T-helper 1 cell treated with Interleukin-12 subunit alpha and Interleukin-12 subunit beta and Interleukin-4 antibody, amounts not matched to agents 30 μg/mL and 1 μg/mL, for 36 hours (primary cell): Measurements from ENCODE around the gene NAIF1.
"Not testable (repeated sequence)": the region's sequence is repeated elsewhere in the genome, so short reads cannot be mapped to it uniquely, and the experiment has no call there.

Experiments used
- H3K27ac Mint-ChIP-seq: one replicate; pipeline ENCODE4 v1.8.0; 2021; ENCODE audit warnings: mild to moderate bottlenecking, mixed read lengths
- H3K27me3 Mint-ChIP-seq: one replicate; pipeline ENCODE4 v1.8.0; 2021; ENCODE audit warnings: low read depth, mixed read lengths
- H3K36me3 Mint-ChIP-seq: one replicate; pipeline ENCODE4 v1.8.0; 2021; ENCODE audit warnings: low read depth, mixed read lengths
- H3K4me1 Mint-ChIP-seq: one replicate; pipeline ENCODE4 v1.8.0; 2021; ENCODE audit warnings: low read depth, mixed read lengths
- H3K4me3 Mint-ChIP-seq: one replicate; pipeline ENCODE4 v1.8.0; 2021; ENCODE audit warnings: mild to moderate bottlenecking, moderate library complexity, mixed read lengths
- H3K9me3 Mint-ChIP-seq: one replicate; pipeline ENCODE4 v1.8.0; 2021; ENCODE audit warnings: mixed read lengths

Gene NAIF1, protein sequence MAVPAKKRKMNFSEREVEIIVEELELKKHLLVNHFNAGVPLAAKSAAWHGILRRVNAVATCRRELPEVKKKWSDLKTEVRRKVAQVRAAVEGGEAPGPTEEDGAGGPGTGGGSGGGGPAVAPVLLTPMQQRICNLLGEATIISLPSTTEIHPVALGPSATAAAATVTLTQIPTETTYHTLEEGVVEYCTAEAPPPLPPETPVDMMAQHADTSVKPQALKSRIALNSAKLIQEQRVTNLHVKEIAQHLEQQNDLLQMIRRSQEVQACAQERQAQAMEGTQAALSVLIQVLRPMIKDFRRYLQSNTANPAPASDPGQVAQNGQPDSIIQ

GRCh38 chr9:128066713-128067644 lies at the start of gene NAIF1:
Gene NAIF1, minus strand, starts transcription at chr9:128067320. Its CDS starts 219 bp downstream, at chr9:128067101.
- Mint-ChIP-seq H3K27ac (peak within 1 kb of the TSS; percentile 67), H3K27me3 (no peaks in the 10 kb centered on the region), H3K9me3 (no peaks in the 10 kb centered on the region), H3K36me3 (peaks cover 24% of the 10 kb centered on the region), H3K4me1 (peaks cover 35% of the 10 kb centered on the region), H3K4me3 (peak within 1 kb of the TSS; percentile 69)

DNA sequence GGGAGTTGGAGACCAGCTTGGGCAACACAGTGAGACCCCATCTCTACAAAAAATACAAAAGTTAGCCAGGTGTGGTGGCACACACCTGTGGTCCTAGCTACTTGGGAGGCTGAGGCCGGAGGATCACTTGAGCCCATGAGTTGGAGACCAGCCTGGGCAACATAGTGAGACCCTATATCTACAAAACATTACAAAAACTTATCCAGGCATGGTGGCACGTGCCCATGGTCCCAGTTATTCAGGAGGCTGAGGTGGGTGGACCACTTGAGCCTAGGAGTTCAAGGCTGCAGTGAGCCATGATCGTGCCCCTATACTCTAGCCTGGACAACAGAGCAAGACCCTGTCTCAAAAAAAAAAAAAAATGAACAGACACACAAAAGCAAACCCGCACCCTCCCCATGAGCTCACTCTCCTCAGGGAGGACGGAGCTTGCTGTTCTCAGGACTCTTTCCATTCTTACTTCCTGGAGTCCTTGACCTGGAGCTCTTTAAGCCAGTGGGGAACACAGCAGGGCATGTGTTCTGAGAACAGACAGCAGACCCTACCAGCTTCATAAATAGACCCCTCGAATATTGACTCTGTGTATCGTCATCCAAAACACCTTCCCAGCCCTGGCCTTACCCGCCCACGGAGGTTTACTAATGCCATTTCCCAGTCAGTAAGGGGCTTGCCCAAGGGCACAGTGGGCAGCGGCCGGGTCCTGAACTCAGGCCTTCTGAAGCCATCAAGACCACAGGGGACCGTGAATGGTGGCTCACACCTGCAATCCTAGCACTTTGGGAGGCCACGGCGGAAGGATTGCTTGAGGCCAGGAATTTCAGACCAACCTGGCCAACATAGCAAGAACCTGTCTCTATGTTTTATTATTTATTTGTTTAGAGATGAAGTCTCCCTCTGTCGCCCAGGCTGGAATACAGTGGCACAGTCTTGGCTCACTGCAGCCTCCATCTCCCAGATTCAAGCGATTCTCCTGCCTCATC lies 49.3 kb upstream of the NAIF1 start:
- Mint-ChIP-seq H3K9me3 (no peaks in the 10 kb centered on the region), H3K27ac (no peak overlapping the region), H3K27me3 (no peaks in the 10 kb centered on the region), H3K36me3 (peaks cover 9% of the 10 kb centered on the region), H3K4me1 (peaks cover 7% of the 10 kb centered on the region), H3K4me3 (no peak overlapping the region)

DNA sequence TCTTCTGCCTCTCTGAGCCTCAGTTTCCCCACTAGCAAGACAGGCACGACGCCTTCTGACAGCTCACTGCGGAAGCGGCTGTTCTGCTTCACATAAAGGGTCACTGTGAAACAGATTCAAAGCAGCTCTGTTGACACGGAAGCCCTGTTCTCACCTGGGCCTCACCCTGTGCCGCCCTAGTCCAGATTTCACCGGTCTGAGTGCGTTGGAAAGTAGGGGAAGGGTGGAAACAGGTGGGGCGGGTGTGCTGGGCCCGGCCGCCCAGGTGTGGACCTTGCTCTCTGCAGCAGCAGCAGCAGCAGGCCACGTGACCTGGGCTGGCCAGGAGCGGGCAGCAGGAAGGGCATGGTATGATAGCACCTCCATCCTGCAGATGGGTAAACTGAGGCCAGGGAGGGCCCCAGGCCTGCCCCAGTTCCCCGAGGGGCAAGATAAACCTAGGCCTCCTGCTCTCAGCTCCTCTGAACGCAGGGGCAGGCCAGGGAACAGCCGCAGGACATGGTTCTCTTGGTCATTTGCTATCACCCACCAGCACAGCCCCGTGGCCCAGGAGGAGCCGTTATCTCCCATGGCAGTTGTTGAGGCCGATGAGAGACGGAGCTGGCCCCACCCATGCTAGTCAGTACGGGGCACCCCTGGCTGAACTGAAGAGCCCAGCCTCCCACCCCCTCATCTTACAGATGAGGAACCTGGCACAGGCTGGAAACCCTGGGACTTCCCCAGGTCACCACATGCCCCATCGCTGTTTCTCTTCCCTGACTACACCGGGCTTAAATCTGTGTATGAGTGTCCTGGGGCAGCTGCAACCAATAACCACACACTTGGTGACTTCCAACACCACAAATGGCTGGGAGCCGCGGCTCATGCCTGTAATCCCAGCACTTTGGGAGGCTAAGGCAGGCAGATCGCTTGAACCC lies 48.3 kb upstream of the NAIF1 start:
- Mint-ChIP-seq H3K27me3 (no peaks in the 10 kb centered on the region), H3K27ac (no peak overlapping the region), H3K9me3 (no peaks in the 10 kb centered on the region), H3K36me3 (peaks cover 10% of the 10 kb centered on the region), H3K4me3 (no peak overlapping the region), H3K4me1 (peaks cover 7% of the 10 kb centered on the region)

- Mint-ChIP-seq H3K4me3 (no peak overlapping the region), H3K4me1 (peaks cover 7% of the 10 kb centered on the region), H3K9me3 (no peaks in the 10 kb centered on the region), H3K27me3 (no peaks in the 10 kb centered on the region), H3K36me3 (peaks cover 14% of the 10 kb centered on the region), H3K27ac (no peak overlapping the region)
These were observed 47.4 kb upstream of the NAIF1 start for GRCh38 chr9:128114326-128115186.

- H3K36me3 Mint-ChIP-seq: peaks cover 14% of the 10 kb centered on the region
- no peaks in the 10 kb centered on the region for H3K27me3 Mint-ChIP-seq
- H3K9me3 Mint-ChIP-seq: no peaks in the 10 kb centered on the region
- no peak overlapping the region for H3K27ac Mint-ChIP-seq
- H3K4me3 Mint-ChIP-seq: no peak overlapping the region
- H3K4me1 Mint-ChIP-seq: peaks cover 7% of the 10 kb centered on the region
These were observed 46.6 kb upstream of the NAIF1 start for GRCh38 chr9:128113526-128114325.

DNA sequence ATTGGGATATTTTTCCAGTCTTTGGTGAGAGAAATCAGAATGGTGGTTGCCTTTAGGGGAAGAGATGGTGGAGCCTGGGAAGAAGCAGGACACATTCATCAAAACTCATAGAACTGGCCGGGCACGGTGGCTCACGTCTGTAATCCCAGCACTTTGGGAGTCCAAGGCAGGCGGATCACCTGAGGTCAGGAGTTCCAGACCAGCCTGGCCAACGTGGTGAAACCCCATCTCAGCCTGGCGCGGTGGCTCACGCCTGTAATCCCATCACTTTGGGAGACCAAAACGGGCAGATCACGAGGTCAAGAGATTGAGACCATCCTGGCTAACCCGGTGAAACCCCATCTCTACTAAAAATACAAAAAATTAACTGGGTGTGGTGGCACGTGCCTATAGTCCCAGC lies 44.6 kb upstream of the NAIF1 start:
- not testable (repeated sequence) for H3K4me3 Mint-ChIP-seq, H3K4me1 Mint-ChIP-seq, H3K27me3 Mint-ChIP-seq, H3K9me3 Mint-ChIP-seq, H3K27ac Mint-ChIP-seq
- H3K36me3 Mint-ChIP-seq: peaks cover 19% of the 10 kb centered on the region

DNA sequence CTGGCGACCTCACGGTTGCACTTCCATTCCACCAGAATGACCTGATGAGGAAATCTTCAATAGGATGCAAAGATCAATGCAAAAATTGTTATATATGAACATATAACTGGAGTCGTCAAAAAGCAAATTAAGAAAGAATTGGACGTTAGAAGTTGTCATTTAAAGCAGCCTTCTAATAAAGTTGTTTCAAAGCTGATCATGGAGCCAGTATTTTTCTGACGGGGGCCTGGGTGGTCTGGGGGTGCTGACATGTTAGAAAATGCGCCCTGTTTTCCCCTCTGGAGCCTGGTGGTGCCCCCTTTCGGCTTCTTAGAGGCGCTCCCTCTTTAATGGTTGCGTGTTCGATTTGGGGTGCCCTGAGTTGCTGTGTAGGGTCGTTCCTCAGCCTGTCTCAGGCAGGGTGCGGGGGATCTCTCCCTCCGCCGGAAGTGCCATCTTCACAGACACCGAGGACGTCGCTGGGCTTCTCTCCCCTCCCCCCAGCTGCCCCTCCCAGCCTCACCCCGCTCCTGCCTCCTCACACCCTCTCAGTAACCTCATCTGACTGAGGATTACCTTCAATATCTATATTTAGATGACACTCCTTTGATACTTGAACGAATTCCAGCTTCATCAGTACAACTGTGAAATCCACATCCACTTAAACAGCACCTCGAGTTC lies 42.1 kb upstream of the NAIF1 start:
- Mint-ChIP-seq H3K9me3 (no peaks in the 10 kb centered on the region), H3K4me3 (no peak overlapping the region), H3K4me1 (no peaks in the 10 kb centered on the region), H3K36me3 (peaks cover 26% of the 10 kb centered on the region), H3K27me3 (no peaks in the 10 kb centered on the region), H3K27ac (no peak overlapping the region)

DNA sequence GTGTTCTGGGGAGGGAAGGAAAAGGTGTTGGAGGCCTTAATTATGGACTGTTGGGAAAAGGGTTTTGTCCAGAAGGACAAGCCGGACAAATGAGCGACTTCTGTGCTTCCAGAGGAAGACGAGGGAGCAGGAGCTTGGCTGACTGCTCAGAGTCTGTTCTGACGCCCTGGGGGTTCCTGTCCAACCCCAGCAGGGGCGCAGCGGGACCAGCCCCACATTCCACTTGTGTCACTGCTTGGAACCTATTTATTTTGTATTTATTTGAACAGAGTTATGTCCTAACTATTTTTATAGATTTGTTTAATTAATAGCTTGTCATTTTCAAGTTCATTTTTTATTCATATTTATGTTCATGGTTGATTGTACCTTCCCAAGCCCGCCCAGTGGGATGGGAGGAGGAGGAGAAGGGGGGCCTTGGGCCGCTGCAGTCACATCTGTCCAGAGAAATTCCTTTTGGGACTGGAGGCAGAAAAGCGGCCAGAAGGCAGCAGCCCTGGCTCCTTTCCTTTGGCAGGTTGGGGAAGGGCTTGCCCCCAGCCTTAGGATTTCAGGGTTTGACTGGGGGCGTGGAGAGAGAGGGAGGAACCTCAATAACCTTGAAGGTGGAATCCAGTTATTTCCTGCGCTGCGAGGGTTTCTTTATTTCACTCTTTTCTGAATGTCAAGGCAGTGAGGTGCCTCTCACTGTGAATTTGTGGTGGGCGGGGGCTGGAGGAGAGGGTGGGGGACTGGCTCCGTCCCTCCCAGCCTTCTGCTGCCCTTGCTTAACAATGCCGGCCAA lies 41.3 kb upstream of the NAIF1 start:
- Mint-ChIP-seq H3K4me3 (no peak overlapping the region), H3K27ac (no peak overlapping the region), H3K4me1 (peaks cover 4% of the 10 kb centered on the region), H3K27me3 (no peaks in the 10 kb centered on the region), H3K9me3 (no peaks in the 10 kb centered on the region), H3K36me3 (peaks cover 30% of the 10 kb centered on the region)

DNA sequence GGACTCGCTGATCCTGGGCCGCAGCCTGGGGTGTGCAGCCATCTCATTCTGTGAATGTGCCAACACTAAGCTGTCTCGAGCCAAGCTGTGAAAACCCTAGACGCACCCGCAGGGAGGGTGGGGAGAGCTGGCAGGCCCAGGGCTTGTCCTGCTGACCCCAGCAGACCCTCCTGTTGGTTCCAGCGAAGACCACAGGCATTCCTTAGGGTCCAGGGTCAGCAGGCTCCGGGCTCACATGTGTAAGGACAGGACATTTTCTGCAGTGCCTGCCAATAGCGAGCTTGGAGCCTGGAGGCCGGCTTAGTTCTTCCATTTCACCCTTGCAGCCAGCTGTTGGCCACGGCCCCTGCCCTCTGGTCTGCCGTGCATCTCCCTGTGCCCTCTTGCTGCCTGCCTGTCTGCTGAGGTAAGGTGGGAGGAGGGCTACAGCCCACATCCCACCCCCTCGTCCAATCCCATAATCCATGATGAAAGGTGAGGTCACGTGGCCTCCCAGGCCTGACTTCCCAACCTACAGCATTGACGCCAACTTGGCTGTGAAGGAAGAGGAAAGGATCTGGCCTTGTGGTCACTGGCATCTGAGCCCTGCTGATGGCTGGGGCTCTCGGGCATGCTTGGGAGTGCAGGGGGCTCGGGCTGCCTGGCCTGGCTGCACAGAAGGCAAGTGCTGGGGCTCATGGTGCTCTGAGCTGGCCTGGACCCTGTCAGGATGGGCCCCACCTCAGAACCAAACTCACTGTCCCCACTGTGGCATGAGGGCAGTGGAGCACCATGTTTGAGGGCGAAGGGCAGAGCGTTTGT lies 40.5 kb upstream of the NAIF1 start:
- Mint-ChIP-seq H3K27ac (no peak overlapping the region), H3K9me3 (no peaks in the 10 kb centered on the region), H3K4me1 (peaks cover 6% of the 10 kb centered on the region), H3K27me3 (no peaks in the 10 kb centered on the region), H3K36me3 (peaks cover 32% of the 10 kb centered on the region), H3K4me3 (no peak overlapping the region)

GRCh38 chr9:128106940-128107467 lies 39.9 kb upstream of the NAIF1 start:
- no peak overlapping the region for H3K4me3 Mint-ChIP-seq
- H3K27ac Mint-ChIP-seq: no peak overlapping the region
- peaks cover 38% of the 10 kb centered on the region for H3K36me3 Mint-ChIP-seq
- no peaks in the 10 kb centered on the region for H3K9me3 Mint-ChIP-seq
- peaks cover 8% of the 10 kb centered on the region for H3K4me1 Mint-ChIP-seq
- no peaks in the 10 kb centered on the region for H3K27me3 Mint-ChIP-seq
